Measurements from ENCODE around the gene MAPK8IP3.
A peak's percentile ranks its signal among the peaks of the same experiment; 100 is the strongest.
"Not testable (repeated sequence)": the region's sequence is repeated elsewhere in the genome, so short reads cannot be mapped to it uniquely, and the experiment has no call there.

Gene MAPK8IP3

DNA sequence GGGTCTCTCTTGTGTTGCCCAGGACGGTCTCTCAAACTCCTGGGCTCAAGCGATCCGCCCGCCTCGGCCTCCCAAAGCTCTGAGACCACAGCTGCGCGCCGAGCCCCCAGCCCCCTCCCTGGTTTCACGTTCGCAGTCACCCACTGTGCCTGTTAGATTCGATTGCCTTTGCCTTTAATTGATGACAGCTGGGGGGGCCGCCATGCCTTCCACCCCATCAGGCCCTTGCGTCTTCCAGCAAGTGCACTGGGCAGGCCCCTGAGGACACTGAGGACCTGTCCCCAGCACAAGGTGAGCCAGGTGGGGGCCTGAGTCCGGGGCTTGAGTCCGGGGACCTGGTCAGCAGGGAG is 84.2 kb downstream of the MAPK8IP3 start:
- no peak for DNase-seq

DNA sequence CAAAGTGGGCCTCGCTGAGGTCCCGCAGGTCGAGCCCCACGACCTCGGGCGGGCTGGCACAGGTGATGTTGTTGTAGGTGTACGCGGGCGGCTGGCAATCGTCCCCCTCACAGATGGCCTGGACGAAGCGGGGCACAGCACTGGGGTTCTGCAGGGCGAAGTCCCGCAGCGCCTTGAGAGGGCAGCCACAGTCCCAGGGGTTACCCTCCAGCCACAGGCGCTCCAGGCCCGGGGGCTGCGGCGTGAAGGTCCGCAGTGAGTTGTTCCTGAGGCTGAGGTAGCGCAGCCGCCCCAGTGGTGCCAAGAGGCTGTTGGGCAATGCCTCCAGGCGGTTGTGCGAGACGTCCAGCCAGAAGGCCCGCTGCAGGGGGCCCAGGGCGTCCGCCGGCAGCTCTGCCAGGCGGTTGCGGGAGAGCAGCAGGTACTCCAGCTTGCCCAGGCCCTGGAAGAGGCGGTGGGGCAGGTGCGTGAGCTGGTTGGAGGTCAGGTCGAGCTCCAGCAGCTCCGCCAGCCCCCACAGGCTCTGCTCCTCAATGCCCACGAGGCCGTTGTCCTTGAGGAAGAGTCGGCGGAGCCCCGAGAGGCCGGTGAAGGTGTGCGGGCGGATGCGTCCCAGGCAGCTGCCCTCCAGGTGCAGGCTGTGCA is 84.7 kb downstream of the MAPK8IP3 start:
- no peak for DNase-seq

DNA sequence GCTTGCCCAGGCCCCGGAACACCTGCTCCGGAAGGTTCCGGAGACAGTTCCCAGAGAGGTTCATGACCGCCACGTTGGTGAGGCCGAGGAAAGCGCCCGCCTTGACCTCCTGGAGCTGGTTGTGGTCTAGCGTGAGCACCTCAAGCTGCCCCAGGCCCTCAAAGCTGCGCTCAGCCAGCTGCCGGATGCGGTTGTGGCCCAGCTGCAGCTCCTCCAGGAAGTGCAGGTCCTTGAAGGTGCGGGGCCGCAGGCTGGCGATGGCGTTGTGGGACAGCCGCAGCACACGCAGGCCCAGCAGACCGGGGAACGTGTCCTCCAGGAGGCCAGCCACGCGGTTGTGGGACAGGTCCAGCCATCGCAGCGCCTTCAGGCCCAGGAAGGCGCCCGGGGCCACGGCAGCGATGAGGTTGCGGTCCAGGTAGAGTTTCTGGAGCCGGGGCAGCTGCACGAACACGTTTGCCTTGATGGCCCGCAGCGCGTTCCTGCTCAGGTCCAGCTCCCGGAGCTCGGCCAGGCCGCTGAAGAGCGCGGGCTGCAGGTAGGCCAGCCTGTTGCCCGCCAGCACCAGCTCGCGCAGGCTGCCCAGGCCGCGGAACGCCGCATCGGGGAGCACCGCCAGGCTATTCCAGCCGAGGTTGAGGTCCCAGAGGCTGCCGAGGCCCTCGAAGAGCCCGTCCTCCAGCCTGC is 85.4 kb downstream of the MAPK8IP3 start:
- DNase-seq, result no peak

DNA sequence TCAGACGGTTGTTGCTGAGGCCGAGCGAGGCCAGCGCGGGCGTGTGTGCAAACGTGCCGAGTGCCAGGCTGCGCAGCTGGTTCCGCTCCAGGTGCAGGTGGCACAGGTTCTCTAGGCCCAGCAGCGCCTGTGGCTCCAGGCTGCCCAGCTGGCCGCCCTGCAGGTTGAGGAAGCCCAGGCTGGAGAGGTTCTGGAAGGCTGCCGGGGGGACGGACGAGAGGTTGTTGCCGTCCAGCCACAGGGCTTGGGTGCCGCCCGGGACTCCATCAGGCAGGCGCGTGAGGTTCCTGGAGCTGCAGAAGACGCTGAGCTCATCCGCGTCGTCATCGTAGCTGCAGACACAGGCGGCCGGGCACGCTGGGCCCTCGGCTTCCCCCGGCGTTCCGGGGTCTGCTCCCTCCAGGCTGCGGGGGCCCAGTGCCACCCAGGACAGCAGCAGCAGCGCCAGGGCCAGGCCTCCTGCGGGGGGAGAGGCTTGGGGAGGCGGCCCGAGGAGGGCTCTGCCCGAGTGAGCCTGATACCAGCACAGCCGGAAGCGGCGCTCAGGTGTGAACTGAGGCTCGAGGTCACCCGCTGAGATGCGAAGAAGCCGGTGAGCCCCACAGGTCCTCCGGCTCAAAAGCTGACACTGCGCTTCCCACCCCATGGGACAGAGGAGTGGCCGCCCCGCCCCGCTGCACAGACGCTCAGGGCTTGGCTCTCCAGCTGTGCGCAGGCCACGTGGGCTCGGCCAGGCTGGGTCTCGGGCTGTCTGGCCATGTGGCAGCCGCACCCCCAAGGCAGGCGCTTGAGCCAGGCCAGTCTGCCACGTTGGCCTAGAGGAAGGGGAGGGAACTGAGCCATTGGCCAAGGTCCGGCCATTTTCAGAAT is 86.2 kb downstream of the MAPK8IP3 start:
- DNase-seq, result no peak

DNA sequence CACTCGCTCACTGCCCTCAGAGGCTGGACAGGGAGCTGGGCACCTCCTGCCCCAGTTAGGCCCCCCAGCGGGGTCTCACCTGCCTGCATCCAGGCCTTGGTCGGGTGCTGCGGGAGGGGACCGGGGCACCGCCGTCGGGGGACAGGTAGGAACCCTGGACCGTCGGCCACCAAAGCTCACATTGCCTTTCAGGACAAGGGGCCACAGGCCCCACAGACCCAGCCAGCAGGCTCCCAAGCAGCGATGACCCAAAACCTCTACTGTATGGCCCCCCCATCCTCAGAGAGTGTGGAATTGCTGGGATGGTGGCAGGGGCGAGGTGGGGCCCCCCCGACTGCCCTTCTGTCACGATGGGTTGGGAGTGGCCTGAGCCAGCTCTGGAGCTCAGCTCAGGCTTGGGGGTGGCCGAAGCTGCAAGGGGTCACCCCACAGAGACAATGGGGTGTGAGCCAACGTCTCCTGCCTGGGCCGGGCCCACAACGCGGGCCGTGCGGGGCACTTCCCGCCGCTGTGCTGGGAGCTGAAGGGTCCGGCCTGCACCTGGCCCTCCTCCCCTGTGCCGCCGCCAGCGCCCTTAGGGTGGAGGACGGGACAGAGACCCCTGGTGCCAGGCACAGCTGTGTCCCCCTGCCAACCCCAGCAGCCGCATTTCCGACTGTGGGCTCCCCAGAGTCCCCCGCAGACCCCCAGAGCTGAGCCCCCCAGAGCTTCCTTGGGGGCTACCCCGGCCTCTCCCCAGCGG is 87.0 kb downstream of the MAPK8IP3 start:
- DNase-seq, result no peak

DNA sequence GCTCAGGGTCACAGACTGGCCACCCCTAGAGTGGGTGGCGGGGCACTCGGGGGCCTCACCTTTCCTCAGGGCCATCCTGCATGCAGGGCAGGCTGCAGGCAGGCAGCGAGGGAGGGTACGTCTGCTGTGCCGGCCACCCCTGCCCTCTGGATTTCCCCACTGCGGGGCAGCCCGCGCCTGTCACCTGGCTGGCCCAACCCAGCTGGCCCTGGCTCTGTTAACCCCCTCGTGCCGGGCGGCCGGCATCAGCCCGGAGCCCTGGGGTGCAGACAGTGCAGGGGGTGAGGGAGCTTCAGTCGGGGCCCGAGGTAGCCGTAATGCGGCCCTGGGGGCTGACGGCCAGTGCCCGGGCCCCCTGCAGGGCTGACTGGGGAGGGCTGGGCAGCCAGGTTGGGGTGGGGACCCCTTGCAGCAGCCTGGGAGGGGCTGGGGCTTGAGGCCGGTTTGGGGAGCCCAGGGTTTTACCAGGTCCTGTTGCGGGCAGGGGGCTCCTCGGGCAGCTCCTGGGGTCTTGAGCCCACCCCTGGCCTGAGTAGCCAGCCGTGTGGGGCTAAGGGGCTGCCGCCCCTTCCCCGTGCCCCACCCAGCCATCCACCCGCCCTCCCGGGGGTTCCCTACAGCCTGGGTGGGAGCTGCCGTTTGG is 87.7 kb downstream of the MAPK8IP3 start, which contains the start of gene IGFALS:
Gene IGFALS, minus strand, starts transcription at position 128 of the 643 bp plus-strand sequence. Its CDS starts 53 bp downstream, at position 75.
- DNase-seq, result no peak

DNA sequence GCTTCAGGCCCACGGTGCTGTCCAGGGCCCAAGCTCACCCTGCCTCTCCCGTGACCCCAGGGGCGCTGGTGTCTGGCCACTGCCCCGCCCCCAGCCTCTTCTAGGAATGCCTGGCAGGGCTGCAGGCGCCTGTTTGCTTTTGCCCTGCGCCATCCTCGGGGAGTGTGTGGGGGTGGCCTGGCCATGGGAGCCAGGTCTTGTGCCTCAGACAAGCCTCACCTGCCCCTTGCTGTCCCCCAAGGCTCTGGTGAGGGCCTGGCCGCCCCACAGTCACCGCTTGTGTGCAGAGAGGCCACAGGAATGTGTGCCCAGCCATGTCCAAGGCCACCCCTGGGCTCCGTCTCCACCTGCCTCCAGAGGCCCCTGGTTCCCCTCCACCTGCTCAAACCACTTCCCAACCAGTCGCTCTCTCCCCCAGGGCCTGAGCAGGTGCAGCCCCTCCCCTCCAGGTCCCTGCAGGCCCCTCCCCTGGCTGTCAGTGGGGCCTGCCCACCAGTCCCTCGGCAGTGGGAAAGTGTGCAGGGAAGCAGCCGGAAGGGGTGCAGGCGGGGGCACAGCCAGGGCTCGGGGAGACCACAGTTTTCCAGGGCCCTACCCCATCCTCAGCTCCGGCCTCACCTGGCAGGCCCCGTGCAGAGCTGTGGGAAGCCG is 88.4 kb downstream of the MAPK8IP3 start:
- DNase-seq, result no peak

DNA sequence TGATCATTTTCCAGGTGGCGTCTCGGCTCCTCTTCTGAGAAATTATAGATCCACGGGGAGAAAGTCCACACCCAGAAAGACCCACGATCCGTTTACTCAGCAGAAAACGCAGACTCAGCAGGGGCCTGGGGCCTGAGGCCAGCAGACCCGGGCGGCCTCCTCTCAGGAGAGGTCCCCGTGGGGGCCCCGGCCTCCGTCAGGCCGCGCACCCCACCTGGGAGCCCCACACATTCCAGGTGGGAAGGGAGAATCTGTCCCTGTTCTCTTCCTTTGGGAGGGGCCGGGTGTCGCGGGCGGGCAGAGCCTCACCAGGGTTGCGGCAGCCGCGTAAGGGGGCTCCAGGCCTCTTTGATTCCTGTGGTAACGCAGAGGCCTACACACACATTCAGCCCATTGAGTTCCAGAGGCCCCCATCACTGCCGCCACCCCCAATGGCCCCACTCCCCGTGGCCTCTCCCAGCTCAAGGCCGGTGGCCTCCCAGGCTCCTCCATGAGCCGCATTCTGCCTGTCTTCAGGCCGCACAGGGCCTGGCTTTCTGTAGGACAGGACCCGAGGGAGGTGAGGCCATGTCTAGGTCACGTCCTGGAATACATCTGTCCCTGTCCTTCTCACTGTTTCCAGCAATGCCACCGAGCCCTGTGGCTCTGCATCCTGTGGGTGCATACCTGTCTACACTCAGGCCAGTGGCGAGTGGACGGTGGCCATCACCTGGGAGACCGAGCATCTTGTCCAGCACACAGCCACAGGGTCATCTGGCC is 89.1 kb downstream of the MAPK8IP3 start:
- DNase-seq, result no peak

DNA sequence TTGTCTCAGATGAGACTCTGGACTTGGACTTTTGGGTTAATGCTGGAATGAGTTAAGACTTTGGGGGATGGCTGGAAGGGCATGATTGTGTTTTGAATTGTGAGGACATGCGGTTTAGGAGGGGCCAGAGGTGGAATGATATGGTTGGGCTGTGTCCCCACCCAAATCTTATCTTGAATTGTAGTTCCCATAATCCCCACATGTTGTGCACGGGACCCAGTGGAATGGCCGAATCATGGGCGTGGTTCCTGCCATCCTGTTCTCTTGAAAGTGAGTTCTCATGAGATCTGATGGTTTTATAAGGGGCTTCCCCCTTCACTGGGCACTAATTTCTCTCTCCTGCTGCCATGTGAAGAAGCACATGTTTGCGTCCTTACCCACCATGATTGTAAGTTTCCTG is 93.3 kb downstream of the MAPK8IP3 start:
- DNase-seq, result not testable (repeated sequence)

DNA sequence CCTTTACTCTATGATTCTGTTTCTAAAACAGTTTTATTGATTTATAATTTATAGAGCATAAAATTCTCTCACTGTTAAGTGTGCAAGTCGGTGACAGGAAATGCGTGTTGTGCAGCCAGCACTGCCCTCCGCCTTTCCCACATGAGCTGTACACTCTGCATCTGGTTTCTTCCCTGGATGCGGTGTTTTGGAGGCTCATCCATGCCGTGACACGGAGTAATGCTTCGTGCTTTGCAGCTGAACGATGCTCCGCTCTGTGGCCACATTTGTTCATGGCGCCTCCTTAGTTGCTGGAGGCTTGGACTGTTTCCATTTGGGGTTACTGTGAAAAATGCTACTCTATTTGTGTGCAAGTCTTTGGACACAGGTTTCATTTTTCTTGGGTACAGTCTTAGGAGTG is 94.7 kb downstream of the MAPK8IP3 start:
- DNase-seq, result no peak

DNA sequence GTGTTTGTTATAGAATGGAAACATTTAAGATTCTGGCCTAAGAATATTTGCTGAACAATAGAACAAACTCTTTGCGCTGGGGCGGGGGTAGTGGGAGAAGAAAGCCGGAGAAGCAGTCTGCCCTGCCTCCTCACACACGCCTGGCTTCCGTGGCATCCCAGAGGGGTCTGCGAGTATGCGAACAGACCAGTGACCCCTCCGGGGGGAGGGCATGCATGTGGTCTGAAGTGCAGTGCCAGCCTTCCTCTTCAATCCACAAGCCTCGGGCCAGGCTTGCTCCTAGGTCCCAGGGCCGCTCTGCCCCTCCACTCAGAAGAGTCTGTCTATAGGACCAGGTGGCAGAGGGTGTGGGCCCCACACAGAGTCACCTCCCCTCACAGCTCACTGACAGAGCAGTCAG is 101.6 kb downstream of the MAPK8IP3 start:
- DNase-seq, result no peak

DNA sequence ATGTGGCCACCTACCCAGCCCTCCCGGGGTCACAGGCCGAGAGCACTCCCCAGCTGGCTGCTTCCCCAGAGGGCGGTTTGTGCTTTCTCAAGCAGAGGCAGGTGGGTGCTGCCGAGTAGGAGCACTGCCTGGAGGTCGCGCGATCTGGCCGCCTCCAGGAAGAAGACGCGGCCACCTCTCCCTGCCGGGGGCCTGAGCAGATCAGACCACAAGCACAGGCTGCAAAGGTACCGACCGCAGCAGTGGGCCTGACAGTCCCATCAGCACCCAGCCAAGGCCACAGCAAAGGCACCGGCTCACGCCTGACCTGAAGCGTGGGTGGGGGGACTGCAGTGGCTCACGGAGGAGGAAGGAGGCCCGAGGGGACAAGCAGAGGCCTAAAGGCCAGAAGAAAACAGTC is 102.7 kb downstream of the MAPK8IP3 start:
- no peak for DNase-seq

DNA sequence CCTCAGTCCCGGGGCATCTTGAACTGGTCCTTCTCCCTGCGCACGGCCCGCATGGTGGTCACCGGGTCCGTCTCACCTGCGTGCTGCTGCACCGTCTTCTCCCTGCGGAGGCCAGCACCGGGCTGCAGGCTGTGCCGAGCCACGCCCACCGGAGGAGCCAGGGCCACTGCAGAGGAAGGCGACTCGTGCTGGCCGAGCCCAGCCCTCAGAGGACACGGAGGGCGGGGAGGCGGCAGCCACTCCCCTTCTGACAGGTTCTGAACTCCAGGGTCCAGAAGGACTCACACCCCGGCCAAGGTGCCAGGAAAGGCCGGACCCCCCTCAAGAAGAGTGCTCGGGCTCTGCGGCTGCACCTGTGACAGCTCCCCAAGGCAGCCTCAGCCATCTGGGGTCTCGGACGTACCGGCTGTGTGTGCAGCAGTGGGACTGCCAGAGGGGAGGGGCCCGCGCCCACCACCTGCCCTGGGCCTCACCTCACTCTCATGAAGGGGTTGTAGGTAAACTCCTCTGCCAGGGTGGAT is 103.3 kb downstream of the MAPK8IP3 start:
- DNase-seq, result no peak

DNA sequence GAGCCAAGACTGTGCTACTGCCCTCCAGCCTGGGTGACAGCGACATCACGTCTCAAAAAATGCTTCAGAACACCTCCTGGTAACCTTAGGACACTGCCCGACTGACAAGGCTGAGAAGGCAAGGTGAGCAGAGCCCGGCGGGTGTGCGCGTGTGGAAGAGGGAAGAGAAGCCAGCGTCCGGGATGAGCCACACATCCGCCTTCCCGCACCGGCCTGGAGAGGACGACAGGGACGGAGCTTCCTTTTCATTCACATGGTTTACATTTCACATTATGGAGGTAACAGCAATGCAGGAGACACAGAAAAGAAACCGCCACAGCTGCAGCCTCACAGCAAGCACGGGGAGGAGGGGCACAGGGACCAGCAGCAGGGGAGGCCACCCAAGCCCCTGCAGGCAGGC is 104.1 kb downstream of the MAPK8IP3 start:
- DNase-seq, result no peak

DNA sequence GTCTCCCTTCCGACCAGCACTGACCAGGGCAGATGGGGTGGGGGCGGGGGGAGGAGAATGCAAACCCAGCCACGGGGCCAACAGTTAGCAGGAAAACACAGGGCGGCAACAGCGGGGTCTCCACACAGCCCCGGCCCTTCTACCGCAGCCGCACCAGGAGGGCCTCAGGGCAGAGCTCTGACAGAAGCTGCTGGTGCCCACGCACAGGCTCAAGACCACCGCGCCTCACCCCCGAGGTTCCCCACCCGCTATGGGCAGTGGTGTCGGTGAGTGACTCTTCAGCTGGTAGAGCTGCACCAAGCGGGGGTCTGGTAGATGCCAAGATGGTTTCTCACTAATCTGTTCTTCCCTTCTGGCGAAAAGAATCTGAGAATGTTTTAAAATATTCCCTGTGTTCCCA is 104.5 kb downstream of the MAPK8IP3 start:
- DNase-seq, result no peak

DNA sequence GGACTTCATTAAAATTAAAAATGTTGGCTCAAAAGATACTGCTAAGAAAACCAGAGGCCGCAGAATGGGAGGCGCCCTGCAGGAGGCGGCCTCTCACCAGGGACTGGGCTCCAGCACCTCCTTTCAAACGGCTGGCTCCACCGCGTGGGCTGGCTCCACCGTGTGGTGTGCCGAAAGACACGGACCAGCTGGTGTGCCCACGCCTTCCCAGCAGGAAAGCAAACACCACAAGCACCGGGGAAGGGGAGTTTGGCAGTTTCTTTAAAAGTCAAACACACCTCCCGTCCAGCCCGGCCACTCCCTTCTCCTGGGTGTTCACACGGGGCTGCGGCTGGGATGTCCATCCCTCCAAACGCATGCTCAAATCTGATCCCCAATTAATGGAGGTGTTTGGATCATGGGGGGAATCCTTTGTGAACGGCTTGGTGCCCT is 106.8 kb downstream of the MAPK8IP3 start:
- peak; percentile 48 for DNase-seq

DNA sequence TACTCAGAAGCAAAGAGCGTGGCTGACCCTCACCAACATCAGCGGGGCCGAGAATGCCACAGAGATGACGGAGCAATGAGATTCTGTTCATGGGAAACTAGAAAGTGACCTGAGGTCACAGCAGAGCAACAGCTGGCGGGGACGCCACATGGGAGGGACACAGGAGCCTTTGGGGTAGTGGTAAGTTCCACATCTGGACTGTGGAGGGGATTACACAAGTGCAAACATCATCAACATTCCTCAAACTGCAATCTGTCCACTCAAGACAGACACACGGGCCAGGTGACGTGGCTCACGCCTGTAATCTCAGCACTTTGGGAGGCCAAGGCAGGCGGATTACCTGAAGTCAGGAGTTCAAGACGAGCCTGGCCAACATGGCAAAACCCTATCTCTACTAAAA is 109.5 kb downstream of the MAPK8IP3 start:
- DNase-seq, result no peak

DNA sequence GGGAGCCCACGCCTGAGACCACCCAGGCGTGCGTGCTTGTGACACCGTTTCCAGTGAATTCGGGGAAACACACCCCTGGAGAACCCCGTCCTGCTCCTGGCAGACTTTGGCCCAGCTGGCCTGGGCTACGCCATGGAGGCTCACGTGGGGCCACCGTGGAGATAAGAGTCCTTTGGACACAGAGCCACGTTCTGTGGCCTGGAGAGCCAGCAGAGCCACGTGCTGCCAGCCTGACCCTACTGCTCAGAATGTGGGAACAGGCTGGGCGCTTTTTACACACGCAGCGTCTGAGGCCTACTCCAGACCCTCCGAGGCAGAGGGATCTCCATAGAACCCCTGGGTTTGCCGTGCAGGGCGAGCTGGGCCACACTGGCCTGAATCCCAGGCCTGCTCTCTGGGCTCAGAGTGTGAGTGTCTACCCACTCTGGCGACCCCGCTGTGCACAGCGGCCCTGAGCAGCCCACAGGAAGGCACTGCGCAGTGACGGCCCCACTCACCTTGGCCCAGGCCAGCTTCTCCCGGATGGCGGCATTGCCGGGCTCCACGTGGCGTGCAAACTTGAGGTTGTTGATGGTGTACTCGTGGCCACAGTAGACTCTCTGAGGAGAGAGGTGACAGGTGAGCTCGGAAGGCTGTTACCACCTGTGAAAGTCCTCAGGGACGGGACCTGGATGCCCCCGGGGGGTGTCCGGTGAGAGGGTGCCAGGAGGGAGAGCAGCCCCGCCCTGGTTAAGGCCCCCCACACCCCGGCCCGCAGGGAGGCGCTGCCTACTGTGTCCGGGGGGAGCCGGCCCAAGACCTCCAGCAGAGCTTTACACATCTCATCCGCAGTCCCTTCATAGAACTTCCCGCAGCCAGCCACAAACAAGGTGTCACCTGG is 110.6 kb downstream of the MAPK8IP3 start:
- no peak for DNase-seq

DNA sequence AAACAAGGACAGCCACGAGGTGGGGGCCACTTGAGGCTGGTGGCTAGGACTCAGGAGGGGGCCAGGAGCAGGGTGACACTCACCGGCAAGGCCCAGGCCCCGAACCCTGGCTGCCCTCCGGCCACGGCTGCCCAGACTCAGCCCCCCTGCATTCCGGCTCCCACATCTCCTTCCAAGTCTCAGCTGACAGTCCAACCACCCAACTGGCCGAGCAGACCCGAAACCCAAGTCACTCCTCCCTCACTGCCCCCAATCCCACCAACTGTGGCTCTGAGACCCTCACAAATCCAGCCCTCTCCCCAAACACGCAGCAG is 111.2 kb downstream of the MAPK8IP3 start:
- no peak for DNase-seq

DNA sequence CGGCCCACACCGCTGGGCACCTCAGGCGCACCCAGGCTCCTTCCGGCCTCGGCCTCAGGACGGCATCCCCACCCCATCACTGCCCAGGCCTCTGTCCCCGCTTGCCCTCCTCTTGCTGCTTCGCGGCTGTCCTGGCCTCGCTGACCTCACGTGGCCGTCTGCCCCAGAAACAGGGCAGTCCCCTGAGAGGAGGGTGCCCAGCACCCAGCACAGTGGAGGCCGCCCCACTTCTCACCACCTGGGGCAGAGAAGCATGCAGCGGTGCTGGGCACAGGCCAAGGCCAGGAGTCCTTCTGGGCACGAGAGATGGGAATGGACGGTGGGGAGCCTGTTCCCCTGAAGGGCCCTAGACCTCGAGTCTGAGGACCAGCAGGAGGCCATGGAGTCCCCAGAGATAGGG is 111.7 kb downstream of the MAPK8IP3 start:
- DNase-seq, result no peak

Data from activated CD4-positive, alpha-beta T cell treated with anti-CD3 and anti-CD28 coated beads, Interleukin-2, amount 50 U/mL, for 16 hours (primary cell).